NCI-H774 (cell line): Measurements from ENCODE around the gene TMEM50B.
"Not testable (repeated sequence)": the region's sequence is repeated elsewhere in the genome, so short reads cannot be mapped to it uniquely, and the experiment has no call there.

ENCODE experiments used
- DNase-seq: peaks from one replicate; lab custom pipeline; 2025; lab: John Stamatoyannopoulos, UW

TMEM50B gene

GRCh38 chr21:33478182-33478581 lies 1.6 kb downstream of the TMEM50B start:
- DNase-seq = no peak

- DNase-seq = no peak
These were observed 2.7 kb downstream of the TMEM50B start for GRCh38 chr21:33477066-33477465.

- no peak for DNase-seq
These were observed 6.4 kb downstream of the TMEM50B start for GRCh38 chr21:33473344-33473743.

- DNase-seq = no peak
These were observed 9.1 kb downstream of the TMEM50B start for GRCh38 chr21:33470701-33471100.

- DNase-seq = not testable (repeated sequence)
These were observed 10.6 kb downstream of the TMEM50B start for GRCh38 chr21:33469183-33469582.

- DNase-seq = no peak
These were observed 18.1 kb downstream of the TMEM50B start for GRCh38 chr21:33461538-33462250.

GRCh38 chr21:33458861-33459260 lies 20.9 kb downstream of the TMEM50B start:
- DNase-seq = no peak

GRCh38 chr21:33455686-33456446 lies 23.9 kb downstream of the TMEM50B start:
- no peak for DNase-seq

- no peak for DNase-seq
These were observed 27.4 kb downstream of the TMEM50B start for GRCh38 chr21:33452362-33452761.

GRCh38 chr21:33451634-33452071 lies 28.1 kb downstream of the TMEM50B start:
- no peak for DNase-seq

- no peak for DNase-seq
These were observed 30.2 kb downstream of the TMEM50B start for GRCh38 chr21:33449616-33450015.

- not testable (repeated sequence) for DNase-seq
These were observed 33.2 kb downstream of the TMEM50B start for GRCh38 chr21:33446620-33447019.

- DNase-seq = no peak
These were observed 35.3 kb downstream of the TMEM50B start for GRCh38 chr21:33444499-33444898.

- peak; percentile 57 for DNase-seq
These were observed 36.6 kb downstream of the TMEM50B start for GRCh38 chr21:33443194-33443593.

GRCh38 chr21:33441489-33442477 lies 38.0 kb downstream of the TMEM50B start:
- peak; percentile 27 for DNase-seq

GRCh38 chr21:33437140-33437539 lies 42.6 kb downstream of the TMEM50B start:
- DNase-seq = no peak

- no peak for DNase-seq
These were observed 44.9 kb downstream of the TMEM50B start for GRCh38 chr21:33434770-33435360.

- DNase-seq = no peak
These were observed 46.2 kb downstream of the TMEM50B start for GRCh38 chr21:33433425-33434114.

GRCh38 chr21:33433001-33433400 lies 46.8 kb downstream of the TMEM50B start:
- DNase-seq = no peak

GRCh38 chr21:33432496-33432895 lies 47.3 kb downstream of the TMEM50B start:
- no peak for DNase-seq

- DNase-seq = no peak
These were observed 48.9 kb downstream of the TMEM50B start for GRCh38 chr21:33430858-33431257.
